ENCODE measurements around the gene TAF1A.

GRCh38 chr1:222596696-222597095 lies 7.0 kb upstream of the TAF1A start:
- TF ChIP-seq ZBTB21 (CRISPR knock-in tag; IDR thresholded peaks at IDR 0.05; ENCODE audit: borderline replicate concordance) (no peak), CTCF (IDR thresholded peaks at IDR 0.05) (no peak), HMGXB4 (CRISPR knock-in tag; IDR thresholded peaks at IDR 0.05) (no peak), ATF2 (CRISPR knock-in tag; IDR thresholded peaks at IDR 0.05; ENCODE audit: borderline replicate concordance, low read depth) (no peak), E2F4 (CRISPR knock-in tag; IDR thresholded peaks at IDR 0.05; ENCODE audit: borderline replicate concordance, low read depth) (no peak), TEAD1 (CRISPR knock-in tag; IDR thresholded peaks at IDR 0.05) (no peak), TCF7 (CRISPR knock-in tag; IDR thresholded peaks at IDR 0.05; ENCODE audit: low read depth) (no peak), GABPB1 (CRISPR knock-in tag; IDR thresholded peaks at IDR 0.05) (no peak), TEAD4 (CRISPR knock-in tag; IDR thresholded peaks at IDR 0.05) (no peak), MLX (CRISPR knock-in tag; IDR thresholded peaks at IDR 0.05) (no peak)
- TF ChIP-seq, protein P1, sequence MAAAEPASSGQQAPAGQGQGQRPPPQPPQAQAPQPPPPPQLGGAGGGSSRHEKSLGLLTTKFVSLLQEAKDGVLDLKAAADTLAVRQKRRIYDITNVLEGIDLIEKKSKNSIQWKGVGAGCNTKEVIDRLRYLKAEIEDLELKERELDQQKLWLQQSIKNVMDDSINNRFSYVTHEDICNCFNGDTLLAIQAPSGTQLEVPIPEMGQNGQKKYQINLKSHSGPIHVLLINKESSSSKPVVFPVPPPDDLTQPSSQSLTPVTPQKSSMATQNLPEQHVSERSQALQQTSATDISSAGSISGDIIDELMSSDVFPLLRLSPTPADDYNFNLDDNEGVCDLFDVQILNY (CRISPR knock-in tag; IDR thresholded peaks at IDR 0.05) = no peak
- TF ChIP-seq, protein P2, sequence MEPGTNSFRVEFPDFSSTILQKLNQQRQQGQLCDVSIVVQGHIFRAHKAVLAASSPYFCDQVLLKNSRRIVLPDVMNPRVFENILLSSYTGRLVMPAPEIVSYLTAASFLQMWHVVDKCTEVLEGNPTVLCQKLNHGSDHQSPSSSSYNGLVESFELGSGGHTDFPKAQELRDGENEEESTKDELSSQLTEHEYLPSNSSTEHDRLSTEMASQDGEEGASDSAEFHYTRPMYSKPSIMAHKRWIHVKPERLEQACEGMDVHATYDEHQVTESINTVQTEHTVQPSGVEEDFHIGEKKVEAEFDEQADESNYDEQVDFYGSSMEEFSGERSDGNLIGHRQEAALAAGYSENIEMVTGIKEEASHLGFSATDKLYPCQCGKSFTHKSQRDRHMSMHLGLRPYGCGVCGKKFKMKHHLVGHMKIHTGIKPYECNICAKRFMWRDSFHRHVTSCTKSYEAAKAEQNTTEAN (CRISPR knock-in tag; IDR thresholded peaks at IDR 0.05) = no peak

All from WTC11 (cell line).